ENCODE data around the gene UGT1A10. TPM values are rescaled to one million over a fixed set of nuclear protein-coding genes. Genes with fewer than 3 reads are reported as not detected.
"Not testable (repeated sequence)": the region's sequence is repeated elsewhere in the genome, so short reads cannot be mapped to it uniquely, and the experiment has no call there.

UGT1A10 gene
- total RNA-seq, 4 donors from 2014 or later: 0.36 TPM; not detected in 3

DNA sequence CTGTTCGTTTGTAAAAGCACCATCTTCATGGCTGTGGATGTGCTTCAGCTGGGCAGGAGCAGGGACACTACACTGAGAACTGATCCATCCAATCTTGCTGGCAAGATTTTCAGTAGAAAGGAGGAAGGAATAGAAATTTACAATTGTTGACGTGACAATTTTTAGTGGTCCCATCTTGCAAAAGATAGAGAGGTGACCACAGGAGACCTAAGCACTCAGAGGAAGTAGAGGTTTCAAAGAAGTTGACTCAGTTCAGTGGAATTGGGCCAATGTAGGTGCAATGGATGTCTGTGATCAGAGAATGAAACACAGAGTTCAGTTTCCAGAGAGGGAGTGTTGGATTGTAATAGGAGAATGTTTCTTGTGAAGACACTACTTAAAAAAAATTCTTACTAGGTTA lies 77.9 kb downstream of the UGT1A10 start:
- no peak for DNase-seq (ENCODE audit: low spot score in 2 of 2)
- 79 to 83% methylated on average over 2 of the region's 2 CpGs for WGBS, 2 donors
- no peak for TF ChIP-seq POLR2A (IDR thresholded peaks at IDR 0.05)
- TF ChIP-seq, protein P1, sequence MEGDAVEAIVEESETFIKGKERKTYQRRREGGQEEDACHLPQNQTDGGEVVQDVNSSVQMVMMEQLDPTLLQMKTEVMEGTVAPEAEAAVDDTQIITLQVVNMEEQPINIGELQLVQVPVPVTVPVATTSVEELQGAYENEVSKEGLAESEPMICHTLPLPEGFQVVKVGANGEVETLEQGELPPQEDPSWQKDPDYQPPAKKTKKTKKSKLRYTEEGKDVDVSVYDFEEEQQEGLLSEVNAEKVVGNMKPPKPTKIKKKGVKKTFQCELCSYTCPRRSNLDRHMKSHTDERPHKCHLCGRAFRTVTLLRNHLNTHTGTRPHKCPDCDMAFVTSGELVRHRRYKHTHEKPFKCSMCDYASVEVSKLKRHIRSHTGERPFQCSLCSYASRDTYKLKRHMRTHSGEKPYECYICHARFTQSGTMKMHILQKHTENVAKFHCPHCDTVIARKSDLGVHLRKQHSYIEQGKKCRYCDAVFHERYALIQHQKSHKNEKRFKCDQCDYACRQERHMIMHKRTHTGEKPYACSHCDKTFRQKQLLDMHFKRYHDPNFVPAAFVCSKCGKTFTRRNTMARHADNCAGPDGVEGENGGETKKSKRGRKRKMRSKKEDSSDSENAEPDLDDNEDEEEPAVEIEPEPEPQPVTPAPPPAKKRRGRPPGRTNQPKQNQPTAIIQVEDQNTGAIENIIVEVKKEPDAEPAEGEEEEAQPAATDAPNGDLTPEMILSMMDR (IDR thresholded peaks at IDR 0.05): no peak
- intact Hi-C loops (cut with DNase I; ENCODE audit: low total_unique reads): loop anchor here (5.0 kb wide), 1 partner anchor 232 kb away; no protein-coding TSS in a partner anchor
- no peak overlapping the region for H3K4me3 ChIP-seq (ENCODE audit: low read depth, poor library complexity, severe bottlenecking)

GRCh38 chr2:233718552-233718951 lies 82.3 kb downstream of the UGT1A10 start, which contains the start of gene UGT1A4:
Gene UGT1A4, plus strand, starts transcription at chr2:233718736. Its CDS starts 85 bp downstream, at chr2:233718821.
- WGBS, 2 donors: 80 to 87% methylated on average over 7 of the region's 7 CpGs
- no peak within 1 kb of the TSS for H3K4me3 ChIP-seq (ENCODE audit: low read depth, poor library complexity, severe bottlenecking)
- DNase-seq (ENCODE audit: low spot score in 2 of 2): no peak
- TF ChIP-seq, protein P1 (IDR thresholded peaks at IDR 0.05): no peak
- no peak for TF ChIP-seq POLR2A (IDR thresholded peaks at IDR 0.05)
- intact Hi-C loops (cut with DNase I; ENCODE audit: low total_unique reads): no loop called here

- no peak for DNase-seq (ENCODE audit: low spot score in 2 of 2)
- intact Hi-C loops (cut with DNase I; ENCODE audit: low total_unique reads): no loop called here
- no peak for TF ChIP-seq POLR2A (IDR thresholded peaks at IDR 0.05)
- TF ChIP-seq, protein P1 (IDR thresholded peaks at IDR 0.05): no peak
- WGBS, 2 donors: 70 to 83% methylated on average over 8 of the region's 8 CpGs
- no peak within 1 kb of the TSS for H3K4me3 ChIP-seq (ENCODE audit: low read depth, poor library complexity, severe bottlenecking)
These were observed 92.6 kb downstream of the UGT1A10 start, which contains the start of gene UGT1A3 for GRCh38 chr2:233728723-233729301. Gene UGT1A3, plus strand, starts transcription at chr2:233729042. Its CDS starts 85 bp downstream, at chr2:233729127.

DNA sequence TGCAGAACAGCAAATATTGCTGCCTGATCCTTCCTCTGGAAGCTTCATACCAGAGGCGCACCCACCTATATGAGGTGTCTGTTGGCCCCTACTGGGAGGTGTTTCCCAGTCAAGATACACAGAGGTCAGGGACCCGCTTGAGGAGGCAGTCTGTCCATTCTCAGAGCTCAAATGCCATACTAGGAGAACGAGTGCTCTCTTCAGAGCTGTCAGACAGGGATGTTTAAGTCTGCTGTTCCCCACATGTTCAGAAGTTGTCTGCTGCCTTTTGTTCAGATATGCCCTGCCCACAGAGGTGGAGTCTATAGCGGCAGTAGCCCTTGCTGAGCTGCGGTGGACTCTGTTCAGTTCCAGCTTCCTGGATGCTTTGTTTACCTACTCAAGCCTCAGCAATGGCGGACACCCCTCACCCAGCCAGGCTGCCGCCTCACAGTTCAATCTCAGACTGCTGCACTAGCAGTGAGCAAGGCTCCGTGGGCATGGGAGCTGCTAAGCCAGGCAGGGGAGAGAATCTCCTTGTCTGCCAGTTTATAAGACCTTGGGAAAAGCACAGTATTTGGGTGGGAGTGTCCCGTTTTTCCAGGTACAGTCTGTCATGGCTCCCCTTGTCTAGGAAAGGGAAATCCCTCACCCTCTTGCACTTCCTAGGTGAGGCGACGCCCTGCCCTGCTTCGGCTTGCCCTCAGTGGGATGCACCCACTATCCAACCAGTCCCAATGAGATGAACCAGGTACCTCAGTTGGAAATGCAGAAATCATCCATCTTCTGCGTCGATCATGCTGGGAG lies 100.8 kb downstream of the UGT1A10 start:
- intact Hi-C loops (cut with DNase I; ENCODE audit: low total_unique reads); H3K4me3 ChIP-seq (ENCODE audit: low read depth, poor library complexity, severe bottlenecking); DNase-seq (ENCODE audit: low spot score in 2 of 2): not testable (repeated sequence)
- 82 to 86% methylated on average over 11 to 14 of the region's 14 CpGs for WGBS, 2 donors

DNA sequence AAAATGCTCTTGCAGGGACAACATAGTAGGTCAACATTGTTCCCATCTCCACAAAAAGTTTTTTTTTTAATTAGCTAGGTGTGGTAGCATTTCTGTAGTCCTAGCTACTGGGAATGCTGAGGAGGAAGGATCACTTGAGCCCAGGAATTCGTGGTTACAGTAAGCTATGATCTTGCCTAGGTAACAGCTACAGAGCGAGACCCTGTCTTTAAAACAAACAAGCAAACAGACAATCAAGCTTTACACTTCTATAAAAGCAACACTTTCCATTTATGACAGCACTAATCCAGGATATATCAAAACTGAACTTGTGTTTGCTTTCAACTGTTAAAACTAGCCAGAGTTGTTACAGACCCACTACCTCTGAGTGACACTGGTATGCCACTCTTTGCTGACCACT lies 104.6 kb downstream of the UGT1A10 start:
- intact Hi-C loops (cut with DNase I; ENCODE audit: low total_unique reads): no loop called here
- 71 to 78% methylated on average over 2 of the region's 2 CpGs for WGBS, 2 donors
- TF ChIP-seq, protein P1 (IDR thresholded peaks at IDR 0.05): no peak
- TF ChIP-seq POLR2A (IDR thresholded peaks at IDR 0.05): no peak
- H3K4me3 ChIP-seq (ENCODE audit: low read depth, poor library complexity, severe bottlenecking): no peak overlapping the region
- no peak for DNase-seq (ENCODE audit: low spot score in 2 of 2)

GRCh38 chr2:233743464-233744259 lies 107.4 kb downstream of the UGT1A10 start:
- H3K4me3 ChIP-seq (ENCODE audit: low read depth, poor library complexity, severe bottlenecking): no peak overlapping the region
- no peak for DNase-seq (ENCODE audit: low spot score in 2 of 2)
- intact Hi-C loops (cut with DNase I; ENCODE audit: low total_unique reads): no loop called here
- whole genome bisulfite sequencing, 2 donors: 94 to 96% methylated on average over 36 to 42 of the region's 46 CpGs
- no peak for TF ChIP-seq POLR2A (IDR thresholded peaks at IDR 0.05)
- TF ChIP-seq, protein P1 (IDR thresholded peaks at IDR 0.05): no peak
